Natural killer cell (primary cell): ENCODE measurements around the gene SLC25A23. TPM values are rescaled to one million over a fixed set of nuclear protein-coding genes. Genes with fewer than 3 reads are reported as not detected.

Source experiments
- ATAC-seq, 3 donors: fragments of 150-1000 bp in 2 of 3; fragments of 200-7000 bp in 1 of 3; cut with Tn5 transposase; 1 replicate in 1 of 3; 2 replicates in 2 of 3; pipeline ENCODE4 v1.10.0; 2021; ENCODE audit warnings: mild to moderate bottlenecking in 2 of 3, moderate library complexity in 2 of 3
- DNase-seq, 2 donors: peaks; one replicate each; pipeline versions ENCODE4 v3.0.0 to v3.0.0-alpha.2; 2013 to 2021; ENCODE audit warnings: mixed read lengths in 1 of 2
- H3K27ac ChIP-seq: one replicate; pipeline ENCODE4 v1.5.1; 2013; ENCODE audit warnings: mild to moderate bottlenecking, low read length
- H3K27me3 ChIP-seq: one replicate; pipeline ENCODE4 v1.6.1; 2013; ENCODE audit warnings: low read length; ENCODE audit not compliant: control insufficient read depth, insufficient read depth
- H3K36me3 ChIP-seq: one replicate; pipeline ENCODE4 v1.6.1; 2013; ENCODE audit warnings: low read length; ENCODE audit not compliant: control insufficient read depth, insufficient read depth
- H3K4me1 ChIP-seq: one replicate; pipeline ENCODE4 v1.6.1; 2013; ENCODE audit warnings: low read length; ENCODE audit not compliant: control insufficient read depth, insufficient read depth
- H3K4me3 ChIP-seq: one replicate; pipeline ENCODE4 v1.5.1; 2013; ENCODE audit warnings: low read length
- H3K9me3 ChIP-seq: one replicate; pipeline ENCODE4 v1.6.1; 2013; ENCODE audit warnings: low read length; ENCODE audit not compliant: control insufficient read depth, insufficient read depth
- H3K27ac Mint-ChIP-seq, 2 donors: one replicate each; pipeline ENCODE4 v1.8.0; 2022; ENCODE audit warnings: mild to moderate bottlenecking in 2 of 2, mixed read lengths in 2 of 2, moderate library complexity in 1 of 2
- H3K27me3 Mint-ChIP-seq, 2 donors: one replicate each; pipeline ENCODE4 v1.8.0; 2022; ENCODE audit warnings: low read depth in 2 of 2, mixed read lengths in 2 of 2
- H3K36me3 Mint-ChIP-seq: one replicate; pipeline ENCODE4 v1.8.0; 2022; ENCODE audit warnings: mixed read lengths
- H3K4me1 Mint-ChIP-seq, 2 donors: one replicate each; pipeline ENCODE4 v1.8.0; 2022; ENCODE audit warnings: mixed read lengths in 2 of 2
- H3K4me3 Mint-ChIP-seq: one replicate; pipeline ENCODE4 v1.8.0; 2022; ENCODE audit warnings: mild to moderate bottlenecking, moderate library complexity, mixed read lengths
- H3K9me3 Mint-ChIP-seq, 2 donors: one replicate each; pipeline ENCODE4 v1.8.0; 2022; ENCODE audit warnings: mixed read lengths in 2 of 2
- WGBS: methylation state at CpG from one replicate; pipeline ENCODE4 v1.1.7; 2013; ENCODE audit warnings: missing lambda C conversion rate; ENCODE audit not compliant: insufficient coverage; 5-methylcytosine and 5-hydroxymethylcytosine counted together
- intact Hi-C: fragments of 100-400 bp; cut with micrococcal nuclease; formaldehyde crosslinking; loops from one replicate; pipeline ENCODE4 v1.14.2; 2022
- total RNA-seq, 4 donors: library from RNA; stranded (reverse); fragments of 120-200 nt in 1 of 4; gene quantifications; one replicate each; pipeline versions ENCODE4 v1.2.3 to v1.2.4, GENCODE V29; 2013 to 2022
- TF ChIP-seq, protein P1 (sequence below): fragments of 200-600 bp; IDR thresholded peaks from one replicate; pipeline ENCODE4 v1.8.0; 2022; ENCODE audit warnings: antibody characterized with exemption

SLC25A23 gene
- total RNA-seq, 3 donors from 2014 or later (not counting 1 experiment from before 2014, with no cell fraction given): 7.8 to 10.5 (median 8.7) TPM

DNA sequence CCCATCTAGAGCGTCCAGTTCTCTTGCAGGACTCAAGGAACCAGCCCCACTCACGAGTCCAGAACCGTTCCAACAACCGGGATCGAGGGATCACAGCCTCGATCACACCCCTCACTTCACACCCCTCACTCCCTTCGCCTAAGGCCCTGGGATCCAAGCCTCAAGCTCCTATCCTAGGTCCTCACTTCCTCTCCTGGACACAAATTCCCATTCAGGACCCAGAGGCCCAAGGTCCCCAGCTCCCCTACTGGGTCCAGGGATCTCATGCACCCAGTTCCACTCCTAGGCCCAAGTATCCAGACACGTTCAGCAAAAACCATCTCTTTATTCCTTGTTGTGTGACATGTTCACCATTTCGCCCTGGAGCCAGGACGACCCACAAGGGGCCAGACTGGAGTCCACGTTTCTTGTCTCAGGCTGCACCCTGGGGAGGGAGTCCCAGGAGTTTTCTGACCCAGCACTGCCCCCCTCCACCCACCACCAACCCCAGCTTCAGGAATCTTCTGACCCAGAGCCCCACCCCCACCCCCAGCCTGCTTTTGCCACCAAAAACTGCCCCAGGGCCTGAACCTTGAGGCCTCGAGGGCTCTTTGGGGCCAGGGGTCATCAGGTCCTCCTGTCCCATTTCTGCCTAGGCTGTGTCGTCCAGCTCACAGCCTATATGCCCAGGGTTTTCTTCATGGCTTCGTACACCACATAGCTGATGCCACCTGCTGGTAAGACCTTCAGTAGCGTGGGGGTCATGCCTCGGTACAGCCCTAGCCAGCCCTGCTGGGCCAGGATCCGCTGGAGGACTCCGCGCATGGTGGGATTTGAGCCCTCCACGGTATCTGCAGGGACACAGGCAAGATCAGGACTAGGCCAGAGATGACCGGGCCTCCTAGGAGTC is 33.6 kb downstream of the SLC25A23 start:
- Mint-ChIP-seq H3K4me3 (peak overlapping the region; percentile 82), H3K36me3 (no peaks in the 10 kb centered on the region), H3K9me3 (no peaks in the 10 kb centered on the region), H3K27me3 (peaks cover 0 to 2% of the 10 kb centered on the region in 2 donors), H3K27ac (peak overlapping the region; percentile 85 to 86), H3K4me1 (peaks cover 30 to 40% of the 10 kb centered on the region in 2 donors)
- Histone ChIP-seq H3K9me3 (no peaks in the 10 kb centered on the region), H3K36me3 (peaks cover 11% of the 10 kb centered on the region), H3K4me3 (peak overlapping the region; percentile 40), H3K27me3 (no peaks in the 10 kb centered on the region), H3K27ac (peak overlapping the region; percentile 96), H3K4me1 (peaks cover 36% of the 10 kb centered on the region)
- peak in 1 of 2 donors; percentile 39 for DNase-seq
- TF ChIP-seq, protein P1, sequence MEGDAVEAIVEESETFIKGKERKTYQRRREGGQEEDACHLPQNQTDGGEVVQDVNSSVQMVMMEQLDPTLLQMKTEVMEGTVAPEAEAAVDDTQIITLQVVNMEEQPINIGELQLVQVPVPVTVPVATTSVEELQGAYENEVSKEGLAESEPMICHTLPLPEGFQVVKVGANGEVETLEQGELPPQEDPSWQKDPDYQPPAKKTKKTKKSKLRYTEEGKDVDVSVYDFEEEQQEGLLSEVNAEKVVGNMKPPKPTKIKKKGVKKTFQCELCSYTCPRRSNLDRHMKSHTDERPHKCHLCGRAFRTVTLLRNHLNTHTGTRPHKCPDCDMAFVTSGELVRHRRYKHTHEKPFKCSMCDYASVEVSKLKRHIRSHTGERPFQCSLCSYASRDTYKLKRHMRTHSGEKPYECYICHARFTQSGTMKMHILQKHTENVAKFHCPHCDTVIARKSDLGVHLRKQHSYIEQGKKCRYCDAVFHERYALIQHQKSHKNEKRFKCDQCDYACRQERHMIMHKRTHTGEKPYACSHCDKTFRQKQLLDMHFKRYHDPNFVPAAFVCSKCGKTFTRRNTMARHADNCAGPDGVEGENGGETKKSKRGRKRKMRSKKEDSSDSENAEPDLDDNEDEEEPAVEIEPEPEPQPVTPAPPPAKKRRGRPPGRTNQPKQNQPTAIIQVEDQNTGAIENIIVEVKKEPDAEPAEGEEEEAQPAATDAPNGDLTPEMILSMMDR: no peak
- 95% methylated on average over 21 of the region's 21 CpGs for WGBS
- intact Hi-C loops: loop anchor here (1.0 to 2.0 kb wide), 4 partner anchors 33 to 65 kb away; partner anchors contain the start of genes ALKBH7, CLPP and GTF2F1
- no peak for ATAC-seq

DNA sequence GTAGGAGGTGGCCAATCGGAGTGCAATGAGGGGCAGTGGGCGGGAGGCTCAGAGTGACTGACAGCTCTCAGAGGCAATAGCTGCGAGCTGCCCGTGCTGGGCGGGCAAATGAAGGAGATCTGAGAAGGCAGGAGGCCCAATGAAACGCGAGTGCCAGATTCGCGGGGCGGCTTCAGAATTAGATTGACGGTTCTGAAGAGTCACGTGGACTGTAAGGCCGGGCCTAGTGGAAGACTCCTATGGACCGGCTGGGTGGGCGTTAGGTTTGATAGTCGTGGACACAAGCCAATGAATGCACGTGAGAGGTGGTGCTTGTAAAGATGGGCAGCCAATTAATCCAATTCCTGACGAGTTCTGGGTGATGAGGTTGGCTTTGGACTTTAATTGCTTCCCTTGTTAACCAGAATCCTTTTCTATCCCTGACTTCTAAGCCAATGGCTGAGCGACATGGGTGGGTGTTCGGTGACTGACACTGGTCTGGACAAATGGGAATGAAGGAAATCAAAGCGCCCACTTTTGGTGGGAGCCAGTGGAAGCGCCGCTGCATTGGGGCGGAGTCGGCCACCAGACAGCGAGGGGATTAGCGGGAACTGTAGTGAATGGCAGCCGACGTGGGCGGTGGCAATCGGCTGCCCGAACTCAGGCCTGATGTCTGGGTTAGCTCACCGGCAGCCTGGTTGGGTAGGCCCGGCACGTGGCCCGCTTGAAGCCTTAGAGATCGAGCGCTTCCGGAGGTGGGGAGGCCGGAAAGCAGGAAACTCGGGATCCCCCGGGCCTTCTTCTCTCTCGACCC is 34.5 kb downstream of the SLC25A23 start:
- Histone ChIP-seq H3K27me3 (no peaks in the 10 kb centered on the region), H3K27ac (peak overlapping the region; percentile 96), H3K36me3 (peaks cover 19% of the 10 kb centered on the region), H3K9me3 (no peaks in the 10 kb centered on the region), H3K4me3 (peak overlapping the region; percentile 40), H3K4me1 (peaks cover 36% of the 10 kb centered on the region)
- H3K27ac Mint-ChIP-seq: peak overlapping the region; percentile 85 to 86
- peak overlapping the region; percentile 82 for H3K4me3 Mint-ChIP-seq
- ATAC-seq (peak; percentile 82 to 93 (median 82)), DNase-seq (peak; percentile 97 to 99)
- no peaks in the 10 kb centered on the region for H3K9me3 Mint-ChIP-seq
- no peaks in the 10 kb centered on the region for H3K36me3 Mint-ChIP-seq
- H3K27me3 Mint-ChIP-seq: peaks cover 0 to 2% of the 10 kb centered on the region in 2 donors
- intact Hi-C loops: loop anchor here (1.0 to 2.0 kb wide), 4 partner anchors 32 to 64 kb away; partner anchors contain the start of genes ALKBH7, CLPP and GTF2F1
- WGBS: 5% methylated on average over 43 of the region's 43 CpGs
- peaks cover 30 to 45% of the 10 kb centered on the region in 2 donors for H3K4me1 Mint-ChIP-seq
- TF ChIP-seq, protein P1: no peak

DNA sequence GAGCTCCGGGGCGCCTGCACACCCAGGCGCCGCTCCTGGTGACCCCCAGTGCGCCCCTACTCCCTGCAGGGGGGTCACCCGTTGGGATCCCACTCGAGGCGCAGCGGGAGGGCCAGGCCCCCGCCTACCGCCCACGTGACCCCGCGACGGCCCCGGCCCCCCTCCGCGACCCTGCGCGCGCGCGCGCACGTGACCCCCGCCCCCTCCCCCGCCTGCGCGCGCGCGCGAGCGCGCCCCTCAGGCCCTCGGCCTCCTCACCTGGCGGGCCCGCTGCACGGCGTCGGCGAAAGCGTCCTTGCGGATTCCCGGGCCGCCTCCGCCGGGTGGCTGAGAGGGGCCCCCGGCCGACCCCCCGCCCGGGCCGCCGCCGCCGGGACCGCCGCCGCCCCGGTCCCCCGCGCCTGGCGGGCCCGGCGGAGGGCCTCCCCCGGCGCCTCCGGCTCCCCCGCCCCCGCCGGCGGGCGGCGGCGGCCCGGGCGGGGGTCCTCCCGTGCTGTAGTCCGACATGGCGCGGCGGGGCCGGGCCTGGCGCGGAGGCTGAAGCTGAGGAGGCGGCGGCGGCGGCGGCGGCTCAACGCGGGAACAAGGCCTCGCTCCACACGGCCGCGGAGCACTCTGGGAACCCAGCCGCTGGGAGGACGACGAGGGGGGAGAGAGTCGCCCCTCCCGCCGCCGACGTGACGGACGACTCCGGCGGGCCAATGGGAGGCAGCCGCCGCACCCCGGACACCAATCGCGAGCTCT is 35.2 kb downstream of the SLC25A23 start, which contains the start of gene KHSRP:
KHSRP (minus strand) TSS at position 617 of the 744 bp plus-strand sequence; CDS start at position 507, 110 bp downstream.
- Mint-ChIP-seq H3K36me3 (no peaks in the 10 kb centered on the region), H3K27ac (peak within 1 kb of the TSS; percentile 85 to 86), H3K27me3 (peaks cover 0 to 2% of the 10 kb centered on the region in 2 donors), H3K9me3 (no peaks in the 10 kb centered on the region), H3K4me1 (peaks cover 30 to 47% of the 10 kb centered on the region in 2 donors), H3K4me3 (peak within 1 kb of the TSS; percentile 87)
- Histone ChIP-seq H3K4me3 (peak within 1 kb of the TSS; percentile 61), H3K36me3 (peaks cover 27% of the 10 kb centered on the region), H3K4me1 (peaks cover 36% of the 10 kb centered on the region), H3K27me3 (no peaks in the 10 kb centered on the region), H3K9me3 (no peaks in the 10 kb centered on the region), H3K27ac (peak within 1 kb of the TSS; percentile 96)
- ATAC-seq (no peak), DNase-seq (peak; percentile 33 to 61)
- intact Hi-C loops: loop anchor here (2.0 kb wide), 1 partner anchor 64 kb away; the partner anchor contains the start of gene CLPP
- WGBS: under 1% methylated on average over 114 of the region's 114 CpGs
- TF ChIP-seq, protein P1: no peak
